HG03135 (cell line): ENCODE data around the gene KLHL29.

ENCODE experiments used
- ATAC-seq: cut with Tn5 transposase; IDR thresholded peaks from one replicate; pipeline ENCODE4 v1.9.1; 2021; ENCODE audit warnings: mild to moderate bottlenecking, moderate library complexity; ENCODE audit not compliant: unreplicated experiment

The KLHL29 gene

GRCh38 chr2:23640711-23641110, 255.7 kb downstream of the KLHL29 start:
- ATAC-seq: no peak

- ATAC-seq: no peak
Measured at GRCh38 chr2:23642516-23642915, 257.5 kb downstream of the KLHL29 start.

- no peak for ATAC-seq
Measured at GRCh38 chr2:23645230-23645808, 260.3 kb downstream of the KLHL29 start.

GRCh38 chr2:23647563-23647962, 262.6 kb downstream of the KLHL29 start:
- ATAC-seq: no peak

GRCh38 chr2:23649303-23649702, 264.3 kb downstream of the KLHL29 start:
- no peak for ATAC-seq

- ATAC-seq: no peak
Measured at GRCh38 chr2:23649819-23650218, 264.8 kb downstream of the KLHL29 start.

- ATAC-seq: no peak
Measured at GRCh38 chr2:23651187-23652080, 266.5 kb downstream of the KLHL29 start.

- ATAC-seq: no peak
Measured at GRCh38 chr2:23653326-23653725, 268.3 kb downstream of the KLHL29 start.

- no peak for ATAC-seq
Measured at GRCh38 chr2:23654756-23655155, 269.8 kb downstream of the KLHL29 start.

GRCh38 chr2:23655934-23656596, 271.1 kb downstream of the KLHL29 start:
- ATAC-seq: no peak

- no peak for ATAC-seq
Measured at GRCh38 chr2:23656597-23656973, 271.6 kb downstream of the KLHL29 start.

GRCh38 chr2:23657371-23657770, 272.4 kb downstream of the KLHL29 start:
- ATAC-seq: no peak

GRCh38 chr2:23657934-23658333, 273.0 kb downstream of the KLHL29 start:
- no peak for ATAC-seq

- ATAC-seq: peak; percentile 52
Measured at GRCh38 chr2:23658466-23658942, 273.5 kb downstream of the KLHL29 start.

- ATAC-seq: no peak
Measured at GRCh38 chr2:23659328-23659727, 274.3 kb downstream of the KLHL29 start.

GRCh38 chr2:23659773-23660172, 274.8 kb downstream of the KLHL29 start:
- ATAC-seq: no peak

GRCh38 chr2:23660237-23660636, 275.3 kb downstream of the KLHL29 start:
- no peak for ATAC-seq

GRCh38 chr2:23661276-23662050, 276.5 kb downstream of the KLHL29 start:
- no peak for ATAC-seq

- ATAC-seq: no peak
Measured at GRCh38 chr2:23662466-23662865, 277.5 kb downstream of the KLHL29 start.

- no peak for ATAC-seq
Measured at GRCh38 chr2:23662941-23663920, 278.3 kb downstream of the KLHL29 start.
